ENCODE measurements around the gene STXBP5. TPM values are rescaled to one million over a fixed set of nuclear protein-coding genes. Genes with fewer than 3 reads are reported as not detected.

STXBP5 gene
- total RNA-seq, 4 donors from 2014 or later, result 15.6 to 41.3 (median 20.4) TPM

GRCh38 chr6:147157930-147158329 lies 46.3 kb upstream of the STXBP5 start:
- no peak for ATAC-seq
- H3K9me3 ChIP-seq, result no peaks in the 10 kb centered on the region
- no peaks in the 10 kb centered on the region for H3K36me3 ChIP-seq
- no peak overlapping the region for H3K27ac ChIP-seq
- in situ Hi-C loops (cut with MboI; ENCODE audit: low sequenced_read_pairs in 4 of 4) (no loop called here), intact Hi-C loops (cut with DNase I; ENCODE audit: low total_unique reads) (no loop called here)
- TF ChIP-seq CTCF (IDR thresholded peaks at IDR 0.05 in 4 of 5, conservative IDR thresholded peaks at IDR 0.05 in 1 of 5), result no peak
- no peak for TF ChIP-seq POLR2A (IDR thresholded peaks at IDR 0.05)
- H3K27me3 ChIP-seq, result no peaks in the 10 kb centered on the region
- H3K4me3 ChIP-seq, result no peak overlapping the region
- DNase-seq, result no peak
- peaks cover 0 to 7% of the 10 kb centered on the region in 2 donors for H3K4me1 ChIP-seq

- no peak overlapping the region for H3K27ac ChIP-seq
- in situ Hi-C loops (cut with MboI; ENCODE audit: low sequenced_read_pairs in 4 of 4), result no loop called here
These were observed 45.3 kb upstream of the STXBP5 start for GRCh38 chr6:147158881-147159280.

GRCh38 chr6:147159536-147160374 lies 44.5 kb upstream of the STXBP5 start:
- DNase-seq (no peak), ATAC-seq (no peak)
- TF ChIP-seq CTCF (IDR thresholded peaks at IDR 0.05 in 4 of 5, conservative IDR thresholded peaks at IDR 0.05 in 1 of 5), result no peak
- no peak for TF ChIP-seq POLR2A (IDR thresholded peaks at IDR 0.05)
- Histone ChIP-seq H3K36me3 (no peaks in the 10 kb centered on the region), H3K9me3 (no peaks in the 10 kb centered on the region), H3K27me3 (no peaks in the 10 kb centered on the region), H3K4me3 (no peak overlapping the region), H3K4me1 (peaks cover 0 to 7% of the 10 kb centered on the region in 2 donors), H3K27ac (no peak overlapping the region)
- intact Hi-C loops (cut with DNase I; ENCODE audit: low total_unique reads) (no loop called here), in situ Hi-C loops (cut with MboI; ENCODE audit: low sequenced_read_pairs in 4 of 4) (no loop called here)

More at GRCh38 chr6:147158881-147159280, 45.3 kb upstream of the STXBP5 start:
- Histone ChIP-seq H3K27me3 (no peaks in the 10 kb centered on the region), H3K4me3 (no peak overlapping the region), H3K4me1 (peaks cover 0 to 7% of the 10 kb centered on the region in 2 donors), H3K9me3 (no peaks in the 10 kb centered on the region), H3K36me3 (no peaks in the 10 kb centered on the region)
- intact Hi-C loops (cut with DNase I; ENCODE audit: low total_unique reads), result no loop called here
- ATAC-seq (no peak), DNase-seq (no peak)
- TF ChIP-seq CTCF (IDR thresholded peaks at IDR 0.05 in 4 of 5, conservative IDR thresholded peaks at IDR 0.05 in 1 of 5), result no peak

GRCh38 chr6:147160593-147160992 lies 43.6 kb upstream of the STXBP5 start:
- peaks cover 0 to 7% of the 10 kb centered on the region in 2 donors for H3K4me1 ChIP-seq
- no peak overlapping the region for H3K4me3 ChIP-seq
- no peaks in the 10 kb centered on the region for H3K36me3 ChIP-seq
- DNase-seq, result no peak
- H3K9me3 ChIP-seq, result no peaks in the 10 kb centered on the region
- no peaks in the 10 kb centered on the region for H3K27me3 ChIP-seq
- TF ChIP-seq CTCF (IDR thresholded peaks at IDR 0.05 in 4 of 5, conservative IDR thresholded peaks at IDR 0.05 in 1 of 5) (no peak), POLR2A (IDR thresholded peaks at IDR 0.05) (no peak)
- in situ Hi-C loops (cut with MboI; ENCODE audit: low sequenced_read_pairs in 4 of 4), result no loop called here
- intact Hi-C loops (cut with DNase I; ENCODE audit: low total_unique reads), result no loop called here
- H3K27ac ChIP-seq, result no peak overlapping the region
- ATAC-seq, result no peak
